Right atrium auricular region (tissue), 2 donors: Measurements from ENCODE around the gene CCDC149. TPM values are rescaled to one million over a fixed set of nuclear protein-coding genes. Genes with fewer than 3 reads are reported as not detected.

Experiments
- DNase-seq: peaks from one replicate; pipeline ENCODE4 v3.0.0-alpha.2; 2019; ENCODE audit warnings: low spot score
- H3K27ac ChIP-seq, 2 donors: fragments of 200-600 bp; sonication (generic); 1 replicate in 1 of 2; 2 replicates in 1 of 2; pipeline ENCODE4 v1.5.1; 2016 to 2019
- H3K27me3 ChIP-seq, 2 donors: fragments of 200-600 bp; sonication (generic); one replicate each; pipeline versions ENCODE4 v1.5.1 to v1.6.0; 2017 to 2019
- H3K36me3 ChIP-seq: fragments of 200-600 bp; sonication (generic); one replicate; pipeline ENCODE4 v1.5.1; 2016
- H3K4me1 ChIP-seq, 2 donors: fragments of 200-600 bp; sonication (generic); one replicate each; pipeline versions ENCODE4 v1.5.1 to v1.6.0; 2017 to 2019
- H3K4me3 ChIP-seq, 2 donors: fragments of 200-600 bp; sonication (generic); 1 replicate in 1 of 2; 2 replicates in 1 of 2; pipeline ENCODE4 v1.5.1; 2017 to 2019; ENCODE audit warnings: mild to moderate bottlenecking in 1 of 2, moderate library complexity in 1 of 2
- H3K9me3 ChIP-seq, 2 donors: fragments of 200-600 bp; sonication (generic); one replicate each; pipeline ENCODE4 v1.5.1; 2019
- total RNA-seq, 2 donors: library from RNA; depleted of rRNA; stranded (reverse); fragments of >200 nt; gene quantifications; one replicate each; pipeline ENCODE4 v1.1.0, GENCODE V29; 2016
- TF ChIP-seq, protein P1 (sequence below), 2 donors: fragments of 200-600 bp; sonication (generic); IDR thresholded peaks; one replicate each; pipeline ENCODE4 v1.5.1; 2019; ENCODE audit warnings: antibody characterized with exemption in 2 of 2

Gene CCDC149
- total RNA-seq, 2 donors from 2014 or later = 6.7 to 7.0 TPM

DNA sequence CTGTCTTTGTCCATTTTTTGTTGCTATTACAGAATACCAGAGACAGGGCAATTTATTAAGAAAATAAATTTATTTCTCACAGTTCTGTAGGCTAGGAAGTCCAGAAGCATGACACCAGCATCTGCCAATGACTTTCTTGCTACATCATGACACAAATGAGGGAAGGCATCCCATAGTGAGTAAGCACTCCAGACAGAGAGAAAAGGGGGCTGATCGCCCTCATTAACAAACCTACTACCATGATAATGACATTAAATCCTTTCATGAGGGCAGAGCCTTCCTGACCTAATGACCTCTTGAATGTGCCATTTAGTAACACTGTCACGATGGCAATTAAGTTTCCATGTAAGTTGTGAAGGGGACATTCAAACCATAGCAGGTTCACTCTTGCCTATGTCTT lies 20.1 kb downstream of the CCDC149 start:
- Histone ChIP-seq H3K27me3 (no peaks in the 10 kb centered on the region), H3K4me3 (no peak overlapping the region), H3K9me3 (no peaks in the 10 kb centered on the region), H3K27ac (no peak overlapping the region), H3K4me1 (no peaks in the 10 kb centered on the region), H3K36me3 (no peaks in the 10 kb centered on the region)
- TF ChIP-seq, protein P1, sequence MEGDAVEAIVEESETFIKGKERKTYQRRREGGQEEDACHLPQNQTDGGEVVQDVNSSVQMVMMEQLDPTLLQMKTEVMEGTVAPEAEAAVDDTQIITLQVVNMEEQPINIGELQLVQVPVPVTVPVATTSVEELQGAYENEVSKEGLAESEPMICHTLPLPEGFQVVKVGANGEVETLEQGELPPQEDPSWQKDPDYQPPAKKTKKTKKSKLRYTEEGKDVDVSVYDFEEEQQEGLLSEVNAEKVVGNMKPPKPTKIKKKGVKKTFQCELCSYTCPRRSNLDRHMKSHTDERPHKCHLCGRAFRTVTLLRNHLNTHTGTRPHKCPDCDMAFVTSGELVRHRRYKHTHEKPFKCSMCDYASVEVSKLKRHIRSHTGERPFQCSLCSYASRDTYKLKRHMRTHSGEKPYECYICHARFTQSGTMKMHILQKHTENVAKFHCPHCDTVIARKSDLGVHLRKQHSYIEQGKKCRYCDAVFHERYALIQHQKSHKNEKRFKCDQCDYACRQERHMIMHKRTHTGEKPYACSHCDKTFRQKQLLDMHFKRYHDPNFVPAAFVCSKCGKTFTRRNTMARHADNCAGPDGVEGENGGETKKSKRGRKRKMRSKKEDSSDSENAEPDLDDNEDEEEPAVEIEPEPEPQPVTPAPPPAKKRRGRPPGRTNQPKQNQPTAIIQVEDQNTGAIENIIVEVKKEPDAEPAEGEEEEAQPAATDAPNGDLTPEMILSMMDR (IDR thresholded peaks at IDR 0.05) = no peak
- no peak for DNase-seq

DNA sequence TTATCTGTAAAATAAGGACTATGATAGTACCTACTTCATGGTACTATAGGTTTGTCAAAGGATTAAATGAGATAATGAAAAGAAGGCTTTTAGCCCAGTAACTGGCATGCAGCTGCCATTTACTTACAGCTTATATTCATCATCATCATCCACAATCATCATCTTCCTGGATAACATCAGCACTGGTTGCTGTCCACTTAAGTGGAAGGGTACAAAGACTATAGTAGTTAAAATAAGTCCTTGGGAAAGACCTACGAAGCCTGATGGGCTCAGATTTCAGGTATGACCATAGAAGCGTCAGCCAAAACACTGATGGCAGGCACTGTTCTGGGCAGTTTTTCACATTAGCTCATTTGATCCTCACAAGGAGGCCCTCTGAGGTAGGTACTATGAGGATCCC lies 20.6 kb downstream of the CCDC149 start:
- TF ChIP-seq, protein P1 (IDR thresholded peaks at IDR 0.05) = no peak
- Histone ChIP-seq H3K36me3 (no peaks in the 10 kb centered on the region), H3K27ac (no peak overlapping the region), H3K9me3 (no peaks in the 10 kb centered on the region), H3K4me3 (no peak overlapping the region), H3K27me3 (no peaks in the 10 kb centered on the region), H3K4me1 (no peaks in the 10 kb centered on the region)
- DNase-seq = no peak

DNA sequence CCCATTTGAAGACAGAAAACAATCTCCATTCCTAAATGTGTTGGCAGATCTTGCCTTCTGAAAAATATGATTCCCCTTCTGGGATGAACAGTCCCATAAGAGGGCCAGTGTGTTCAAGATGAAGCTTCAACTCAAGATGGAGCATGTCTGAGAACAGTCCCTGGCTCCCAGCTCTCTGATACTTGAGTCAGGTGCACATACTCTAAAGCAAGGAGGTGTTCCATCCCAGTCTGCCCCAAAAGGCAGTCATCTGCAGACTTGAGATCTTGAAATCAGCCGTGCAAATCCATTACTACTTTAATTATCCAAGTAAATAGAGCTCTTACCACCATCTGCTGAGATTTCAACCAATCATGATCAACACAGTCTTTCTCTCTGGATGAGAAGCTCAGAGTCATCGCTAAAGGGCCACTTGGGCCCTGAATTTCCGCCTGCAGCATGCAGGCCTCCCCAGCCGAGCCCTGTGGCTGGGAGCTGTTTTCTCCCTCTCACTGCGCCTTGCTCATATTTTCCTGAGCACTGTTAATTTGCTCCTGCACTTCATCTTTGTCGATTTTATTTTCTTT lies 22.2 kb downstream of the CCDC149 start:
- Histone ChIP-seq H3K27me3 (no peaks in the 10 kb centered on the region), H3K9me3 (no peaks in the 10 kb centered on the region), H3K27ac (no peak overlapping the region), H3K4me1 (no peaks in the 10 kb centered on the region), H3K4me3 (no peak overlapping the region), H3K36me3 (no peaks in the 10 kb centered on the region)
- DNase-seq = no peak
- TF ChIP-seq, protein P1 (IDR thresholded peaks at IDR 0.05) = no peak

DNA sequence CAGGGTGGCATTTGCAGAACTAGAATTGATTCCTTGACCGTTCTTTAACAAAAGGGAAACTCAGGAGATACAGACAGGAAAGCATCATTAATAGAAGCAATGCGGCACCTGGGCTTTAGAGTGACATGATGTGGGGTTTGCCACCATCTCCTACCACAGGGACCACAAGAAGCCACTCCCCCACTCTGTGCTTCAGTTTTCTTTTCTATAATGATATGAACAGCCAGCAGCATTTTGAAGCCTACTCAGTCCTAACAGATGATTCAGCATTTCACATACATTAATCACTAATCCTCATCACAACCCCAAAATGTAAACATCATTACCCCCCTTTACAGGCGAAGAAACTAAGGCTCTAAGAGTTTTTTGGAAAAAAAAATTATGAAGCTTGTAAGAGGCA lies 22.9 kb downstream of the CCDC149 start:
- no peaks in the 10 kb centered on the region for H3K36me3 ChIP-seq
- no peak for DNase-seq
- H3K4me3 ChIP-seq = no peak overlapping the region
- TF ChIP-seq, protein P1 (IDR thresholded peaks at IDR 0.05) = no peak
- no peaks in the 10 kb centered on the region for H3K27me3 ChIP-seq
- H3K9me3 ChIP-seq = no peaks in the 10 kb centered on the region
- H3K27ac ChIP-seq = no peak overlapping the region
- no peaks in the 10 kb centered on the region for H3K4me1 ChIP-seq

DNA sequence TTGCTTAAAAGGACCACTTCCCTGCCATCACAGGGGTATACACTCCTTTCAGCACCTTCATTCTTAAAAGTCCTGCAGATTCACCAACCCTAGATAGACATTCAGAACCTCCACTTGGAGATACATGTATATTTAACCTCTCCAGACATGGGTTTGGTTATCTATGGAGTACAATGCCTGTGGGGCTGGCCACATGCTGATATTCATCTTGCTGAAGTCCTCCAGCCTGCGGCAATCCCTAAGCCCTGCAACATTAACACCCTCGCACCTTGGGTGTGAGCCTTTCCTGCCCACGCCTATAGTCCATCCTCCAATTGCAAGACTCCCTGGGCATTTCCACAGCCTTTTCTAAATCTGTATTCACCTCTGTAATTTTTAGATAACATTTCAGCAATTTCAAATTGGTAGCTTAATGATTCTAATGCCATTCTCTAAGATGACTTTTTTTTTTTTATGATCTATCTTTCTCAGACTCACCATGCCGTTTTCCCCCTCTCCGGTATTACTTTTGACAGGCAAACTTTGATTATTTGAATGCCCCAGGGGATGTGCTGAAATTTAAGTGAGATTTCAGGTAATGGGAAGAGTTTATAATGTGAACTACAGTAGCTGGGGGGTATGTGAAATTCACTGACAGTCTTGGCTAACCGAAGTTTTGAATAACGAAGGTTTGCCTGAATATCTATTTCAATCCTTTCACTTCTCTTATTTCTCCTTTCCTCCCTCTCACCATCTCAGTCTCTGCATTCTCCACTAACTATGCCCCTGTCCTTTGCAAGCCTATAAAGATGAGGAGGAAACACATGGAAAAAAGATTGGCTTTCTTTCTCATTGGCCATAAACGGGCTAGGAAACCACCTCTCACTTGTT lies 24.1 kb downstream of the CCDC149 start:
- Histone ChIP-seq H3K4me3 (no peak overlapping the region), H3K27ac (no peak overlapping the region), H3K9me3 (no peaks in the 10 kb centered on the region), H3K27me3 (no peaks in the 10 kb centered on the region), H3K4me1 (no peaks in the 10 kb centered on the region), H3K36me3 (no peaks in the 10 kb centered on the region)
- TF ChIP-seq, protein P1 (IDR thresholded peaks at IDR 0.05) = no peak
- no peak for DNase-seq
